ENCODE data around the gene LSM3.

The LSM3 gene

DNA sequence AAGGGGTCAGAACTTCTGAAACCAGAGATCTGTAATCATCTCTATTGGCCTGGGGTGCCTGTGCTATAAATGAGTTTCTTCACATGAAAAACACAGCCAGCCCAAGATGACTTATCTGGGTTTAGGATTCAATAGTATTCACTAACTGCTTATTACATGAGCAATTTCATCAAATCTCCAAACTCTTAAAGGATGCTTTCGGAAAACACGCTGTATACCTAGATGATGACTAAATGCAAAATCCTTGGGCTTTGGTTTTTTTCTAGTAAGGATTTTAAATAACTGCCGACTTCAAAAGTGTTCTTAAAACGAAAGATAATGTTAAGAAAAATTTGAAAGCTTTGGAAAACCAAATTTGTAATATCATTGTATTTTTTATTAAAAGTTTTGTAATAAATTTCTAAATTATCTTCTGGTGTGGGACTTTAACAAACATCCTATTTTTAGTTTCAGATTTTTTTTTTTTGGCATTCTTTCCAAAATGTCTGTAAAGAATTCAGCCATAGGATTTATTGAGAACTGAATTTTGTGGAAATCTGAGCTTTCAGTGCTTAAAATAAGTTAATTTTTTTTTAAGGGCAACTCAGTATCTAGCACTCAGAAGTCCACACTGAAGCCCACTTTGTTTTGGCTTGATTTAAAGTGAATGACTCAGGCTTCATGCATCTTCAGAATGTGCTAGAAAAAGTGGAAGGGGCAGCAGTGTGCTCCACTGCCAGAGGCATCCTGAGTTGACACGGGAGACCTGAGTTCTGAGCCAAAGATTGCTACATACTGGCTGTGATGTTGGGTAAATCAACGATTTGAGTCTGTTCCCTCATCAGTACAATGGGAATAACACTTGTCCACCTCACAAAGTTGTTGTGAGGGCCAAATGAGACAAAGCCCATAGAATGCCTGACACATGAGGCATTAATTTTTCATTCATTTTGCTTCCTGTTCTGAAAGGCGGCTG, 35.1 kb upstream of the LSM3 start:
- no peak for DNase-seq

DNA sequence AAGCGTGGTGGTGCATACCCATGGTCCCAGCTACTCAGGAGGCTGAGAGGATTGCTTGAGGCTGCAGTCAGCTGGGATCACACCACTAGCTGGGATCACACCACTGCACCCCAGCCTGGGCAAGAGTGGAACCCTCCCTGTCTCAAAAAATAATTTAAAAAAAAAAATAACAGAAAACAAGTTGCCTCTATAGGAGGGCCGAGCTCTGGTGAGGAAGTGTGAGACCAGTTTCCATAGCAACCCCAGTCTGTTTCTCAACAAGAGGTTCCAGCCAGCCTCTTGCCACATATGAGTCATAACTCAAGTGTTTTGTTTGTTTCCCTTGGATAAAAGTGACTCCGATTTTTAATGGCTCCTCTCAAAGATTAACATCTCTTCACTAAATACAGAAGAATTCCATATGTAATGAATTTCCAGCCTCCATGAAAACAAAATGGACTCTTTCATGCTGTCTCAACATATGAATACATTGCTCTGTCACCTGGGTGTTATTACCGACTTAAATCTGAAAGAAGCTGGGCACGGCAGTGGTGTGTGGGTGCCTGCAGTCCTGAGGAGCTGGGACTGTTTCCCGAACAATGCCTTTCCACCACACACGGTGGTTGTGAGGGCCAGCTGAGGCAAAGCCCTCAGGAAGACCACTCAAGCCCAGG, 34.1 kb upstream of the LSM3 start:
- peak; percentile 81 for DNase-seq

DNA sequence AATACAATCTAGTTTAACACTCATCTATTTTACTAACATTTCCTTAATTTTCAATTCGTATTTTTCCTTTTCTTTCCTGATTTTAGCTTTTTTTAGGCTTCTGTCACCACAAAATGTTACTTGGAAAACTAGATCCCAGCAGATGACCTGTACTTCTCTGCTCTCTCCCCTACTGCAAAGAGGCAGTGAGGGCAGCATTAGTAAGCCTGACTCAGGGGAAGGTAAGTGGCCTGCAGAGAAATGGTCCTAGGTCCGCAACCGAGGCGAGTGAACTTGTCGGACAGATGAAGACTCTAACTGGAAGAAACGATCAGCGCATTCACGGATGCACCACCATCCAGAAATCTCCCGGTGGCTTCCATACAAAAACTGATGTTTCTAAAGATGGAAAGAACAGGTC, 33.4 kb upstream of the LSM3 start:
- DNase-seq = no peak

DNA sequence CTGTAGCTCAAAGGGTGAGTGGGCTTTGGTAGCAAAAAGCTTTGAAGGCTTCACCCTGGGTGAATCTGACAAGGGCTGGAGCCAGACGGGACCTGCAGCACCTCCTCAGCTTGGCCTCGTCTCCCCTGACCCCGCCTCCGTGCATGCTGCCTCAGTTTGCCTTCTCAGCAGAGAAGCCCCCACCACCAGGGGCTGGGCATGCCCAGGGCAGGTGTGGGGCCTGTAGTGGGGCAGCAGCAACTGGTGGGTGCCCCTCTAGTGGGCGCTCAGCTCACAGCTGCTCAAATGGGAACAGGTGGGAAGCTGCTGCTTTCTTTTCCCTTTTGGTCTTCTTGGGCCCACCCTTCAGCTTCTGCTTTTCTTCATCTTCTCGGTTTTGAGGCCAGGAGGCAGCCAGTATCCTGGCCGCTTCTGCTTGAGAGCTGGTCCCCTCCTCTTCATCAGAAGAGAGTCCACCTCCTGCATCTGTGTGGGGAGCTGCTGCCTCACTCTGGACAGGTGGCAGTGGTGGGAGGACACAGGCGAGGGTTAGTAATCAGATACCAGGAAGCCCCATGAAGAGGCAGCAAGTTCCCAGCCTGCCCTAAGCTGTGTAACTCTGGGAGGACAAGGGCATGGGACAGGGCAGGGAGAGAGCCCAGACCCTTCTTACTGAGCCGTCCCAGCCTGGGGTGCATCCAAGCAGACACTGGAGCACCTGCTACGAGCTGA, 32.8 kb upstream of the LSM3 start:
- DNase-seq = no peak

DNA sequence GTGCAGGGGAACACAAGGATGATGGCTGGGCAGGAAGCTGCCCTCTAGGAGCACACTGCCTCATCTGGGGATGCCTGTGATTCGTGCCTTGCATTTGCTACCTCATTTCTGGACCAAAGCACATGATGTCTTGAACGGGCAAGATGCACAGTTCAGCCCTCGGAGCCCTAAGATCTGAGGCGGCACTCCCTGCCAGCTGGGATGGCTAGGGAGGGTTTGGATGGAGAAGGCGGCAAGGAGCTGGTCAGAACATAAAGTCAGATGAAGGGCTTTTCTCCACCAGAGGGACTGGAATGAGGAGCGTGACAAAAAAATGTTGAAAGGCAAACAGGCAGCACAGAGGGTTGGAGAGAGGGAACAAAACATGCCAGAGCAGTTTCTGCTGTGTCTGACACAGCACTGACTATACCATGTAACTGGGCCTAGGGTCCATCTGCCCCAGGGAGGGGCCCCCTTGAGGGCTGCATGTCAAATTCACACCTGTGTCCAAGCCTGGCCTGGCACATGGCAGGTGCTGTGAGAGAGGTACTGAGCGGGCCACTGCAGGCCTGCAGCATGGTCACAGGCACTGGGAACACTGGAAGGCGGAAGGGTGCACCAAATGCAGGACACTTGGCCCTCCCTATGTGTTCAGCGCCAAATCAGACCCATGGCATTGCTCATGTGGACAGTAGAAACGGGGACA, 32.1 kb upstream of the LSM3 start:
- no peak for DNase-seq

DNA sequence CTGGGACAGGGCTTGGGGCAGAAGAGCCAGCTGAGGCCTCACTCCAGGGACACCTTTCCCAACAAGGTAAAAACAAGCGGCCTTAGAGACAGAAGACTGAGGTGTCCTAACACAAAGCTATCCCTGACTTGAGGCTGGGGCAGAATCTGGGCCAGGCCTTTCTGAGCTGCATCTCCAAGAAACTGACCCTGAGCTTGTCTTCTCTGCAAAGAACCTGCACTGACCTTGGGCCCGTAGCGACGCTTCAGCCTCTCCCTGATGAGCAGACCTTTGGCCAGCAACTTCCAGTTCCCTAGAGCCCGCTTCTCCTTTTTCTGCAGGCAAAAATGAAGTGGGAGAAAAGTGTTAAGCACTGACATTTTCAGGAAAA, 31.6 kb upstream of the LSM3 start:
- DNase-seq = no peak

DNA sequence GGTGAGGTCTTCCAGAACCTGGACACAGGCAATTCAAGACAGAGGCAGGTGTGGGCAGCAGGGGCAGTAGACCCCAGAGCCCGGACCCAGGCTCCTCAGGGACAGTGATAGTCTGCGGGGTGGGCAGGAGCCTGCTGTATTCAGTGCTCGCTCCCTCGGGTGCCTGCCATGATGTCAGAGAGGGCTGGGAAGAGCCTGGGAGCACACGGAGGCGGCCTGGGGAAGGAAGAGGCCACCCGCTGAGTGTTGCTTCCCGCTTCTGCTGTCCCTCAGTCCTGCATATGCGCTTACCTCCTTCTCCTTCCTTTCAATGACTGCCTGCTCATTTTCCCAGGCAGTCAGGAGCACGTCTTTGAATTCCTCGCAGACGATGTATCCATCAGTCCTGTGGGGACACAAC, 31.0 kb upstream of the LSM3 start:
- no peak for DNase-seq

DNA sequence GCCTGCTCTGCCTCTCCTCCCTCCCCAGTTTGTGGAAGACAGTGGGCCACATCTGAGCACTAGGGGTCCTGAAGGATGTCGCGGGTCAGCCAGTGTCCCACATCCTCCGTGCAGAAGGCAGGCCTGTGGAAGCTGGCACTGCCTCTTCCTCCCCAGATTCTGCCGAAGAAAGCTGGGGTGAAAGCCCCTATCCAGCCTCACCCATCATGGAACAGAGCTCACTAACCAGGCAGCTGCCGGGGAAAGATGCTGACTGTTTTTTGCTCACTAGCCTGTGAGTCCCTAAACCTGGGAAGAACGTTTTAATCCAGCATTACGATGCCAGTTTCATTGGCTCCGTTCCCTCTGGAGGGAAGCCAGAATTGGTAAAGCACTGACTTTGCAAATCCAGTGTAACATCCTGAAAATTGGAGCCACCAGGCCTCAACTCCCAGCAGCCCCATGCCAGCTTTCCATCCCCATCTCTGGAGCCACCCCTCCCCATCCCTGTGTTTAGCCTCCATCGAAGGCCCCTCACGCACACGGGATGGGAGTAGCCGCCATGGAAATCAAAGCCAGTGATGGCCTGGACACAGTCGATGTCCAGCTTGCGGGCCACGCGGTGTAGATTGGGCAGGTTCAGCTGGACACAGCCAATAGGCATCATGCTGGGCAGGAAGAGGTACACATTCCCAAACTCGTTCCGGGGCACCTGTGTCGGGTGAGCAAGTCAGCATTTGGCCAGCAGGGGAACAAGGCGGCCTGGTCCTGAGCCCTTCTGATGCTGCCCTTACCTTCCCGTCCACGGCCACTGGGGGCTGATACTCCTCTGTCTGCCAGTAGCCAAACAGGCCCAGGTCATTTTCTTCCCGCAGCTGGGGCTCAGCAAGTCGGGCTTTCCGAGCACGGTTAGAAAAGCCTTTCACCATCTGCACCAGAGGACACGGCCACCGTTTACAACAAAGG, 30.3 kb upstream of the LSM3 start:
- DNase-seq = no peak

DNA sequence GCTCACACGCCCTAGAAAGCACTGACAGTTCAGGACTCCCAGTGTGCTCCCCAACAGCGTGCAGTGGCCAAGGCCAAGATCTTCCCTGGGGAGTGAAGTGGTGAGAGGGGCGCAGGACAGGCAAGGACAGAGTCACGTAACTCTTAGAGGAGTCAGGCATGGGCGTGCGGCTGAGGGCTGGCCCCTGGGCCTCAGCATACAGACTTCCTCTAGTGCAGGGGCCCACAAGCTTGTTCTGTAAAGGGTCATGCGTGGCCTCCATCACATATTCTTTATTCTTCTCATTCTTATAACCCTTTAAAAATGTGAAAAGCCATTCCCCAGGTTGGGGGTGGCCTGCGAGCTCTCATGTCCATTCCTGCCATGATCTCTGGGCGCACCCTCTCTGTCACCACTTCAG, 28.5 kb upstream of the LSM3 start:
- no peak for DNase-seq

DNA sequence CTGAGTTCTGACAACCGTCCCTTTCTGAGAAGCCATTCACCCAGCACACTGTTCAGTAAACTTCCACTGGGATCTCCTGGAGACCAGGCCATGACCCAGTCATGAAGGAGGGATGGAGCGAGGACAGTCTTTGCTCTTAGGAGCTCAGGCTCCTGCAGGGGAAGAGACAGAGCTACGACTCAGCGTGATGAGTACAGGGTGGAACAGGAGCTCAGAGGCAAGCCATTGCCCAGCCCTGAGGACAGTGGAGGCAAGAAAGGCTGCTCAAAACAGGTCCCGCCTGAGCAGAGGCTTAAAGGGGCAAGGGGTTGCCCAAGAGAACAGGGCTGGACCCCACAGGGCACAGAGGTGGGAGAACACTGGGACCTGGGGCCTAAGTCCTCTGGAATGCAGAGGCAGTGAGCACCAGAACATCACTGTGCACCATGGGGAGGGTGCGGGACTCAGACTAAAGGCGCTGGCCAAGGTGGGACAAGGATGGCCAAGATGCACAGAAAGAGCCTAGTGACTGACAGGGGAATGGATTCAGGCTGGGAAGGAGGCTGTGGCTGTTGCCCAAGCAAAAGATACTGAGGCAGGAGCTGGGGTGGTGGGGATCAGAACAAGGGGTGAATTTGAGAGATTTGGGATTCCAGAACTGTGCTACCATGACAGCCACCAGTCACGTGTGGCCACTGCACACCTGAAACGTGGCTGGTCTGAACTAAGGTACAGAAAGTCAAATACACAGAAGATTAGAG, 28.0 kb upstream of the LSM3 start:
- no peak for DNase-seq

DNA sequence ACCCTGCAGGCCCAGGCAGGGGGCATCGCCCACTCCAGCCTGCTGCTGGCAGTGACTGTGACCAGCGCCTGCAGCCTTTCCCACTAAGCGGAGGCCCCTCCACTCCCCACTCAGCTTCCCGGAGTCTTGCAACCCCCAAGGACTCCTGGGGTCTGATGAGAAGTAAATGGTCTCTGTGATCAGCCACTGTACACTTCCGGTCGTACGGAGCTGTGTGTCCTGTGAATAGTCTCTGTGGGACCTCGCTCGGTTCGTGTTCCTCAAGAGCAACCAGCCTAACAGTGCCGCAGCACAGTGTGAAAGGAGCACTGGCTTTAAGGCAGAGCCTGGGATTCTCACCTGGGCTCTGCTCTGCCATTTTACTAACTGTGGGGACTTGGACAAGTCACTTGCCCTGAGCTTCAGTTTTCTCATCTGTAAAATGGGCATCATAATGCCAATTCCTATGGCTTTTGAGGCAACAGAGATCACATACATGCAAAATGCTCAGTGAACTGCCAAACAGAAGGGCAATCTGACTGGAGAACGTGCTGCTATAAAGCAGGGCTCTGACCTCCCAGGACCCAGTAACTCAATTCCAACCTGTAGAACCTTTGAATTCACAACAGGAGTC, 27.0 kb upstream of the LSM3 start:
- DNase-seq = no peak

DNA sequence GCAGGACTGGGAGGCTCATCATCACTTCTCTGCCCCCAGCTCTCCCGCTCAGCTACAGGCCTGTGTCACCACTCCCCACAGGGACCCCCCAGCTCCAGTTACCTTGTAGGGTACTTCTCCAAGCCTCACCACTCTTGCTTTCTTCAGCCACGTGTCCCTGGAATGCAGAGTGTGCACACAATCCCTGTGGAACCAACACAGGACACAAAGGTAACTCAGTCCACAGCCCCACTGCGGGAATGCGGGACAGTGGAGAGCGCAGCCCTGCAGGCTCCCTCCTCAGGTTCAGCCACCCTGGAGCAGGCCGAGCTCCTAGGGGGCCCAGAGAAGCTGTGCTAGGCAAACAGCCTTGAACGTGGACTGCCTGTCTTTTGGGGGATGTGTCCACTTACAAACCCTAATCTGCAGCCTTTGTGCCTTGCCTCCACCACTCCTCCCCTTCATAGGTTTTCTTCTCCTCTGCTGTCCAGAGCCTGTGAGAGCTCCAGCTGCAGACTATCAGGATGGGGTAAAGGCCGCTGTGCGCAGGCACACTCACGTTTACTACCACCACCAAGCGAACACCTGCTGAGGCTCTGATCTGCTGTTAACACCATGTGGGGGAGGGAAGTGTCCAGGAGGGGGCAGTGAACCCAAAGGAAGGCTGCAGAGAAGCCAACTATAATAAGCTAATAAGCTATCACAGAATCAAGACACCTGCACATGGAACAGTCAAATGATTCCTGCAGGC, 26.2 kb upstream of the LSM3 start:
- no peak for DNase-seq

DNA sequence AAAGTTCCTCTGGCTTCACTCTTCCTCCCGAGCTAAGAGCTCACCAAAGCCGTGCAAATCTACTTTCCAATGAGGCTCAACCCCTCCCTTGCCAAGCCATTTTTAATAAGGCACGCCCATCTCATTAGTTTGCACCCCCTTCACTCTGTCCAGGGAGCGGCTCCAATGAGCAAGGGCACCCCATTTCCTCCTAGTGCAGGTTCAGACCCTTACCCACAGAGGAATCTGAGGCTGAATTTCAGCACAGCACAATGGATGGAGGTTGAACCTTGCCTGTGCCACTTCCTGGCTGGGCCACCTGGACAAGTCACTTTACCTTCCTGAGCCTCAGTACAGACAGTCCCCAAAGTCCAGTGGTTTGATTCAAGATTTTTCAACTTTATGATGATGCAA, 25.7 kb upstream of the LSM3 start:
- DNase-seq = no peak

DNA sequence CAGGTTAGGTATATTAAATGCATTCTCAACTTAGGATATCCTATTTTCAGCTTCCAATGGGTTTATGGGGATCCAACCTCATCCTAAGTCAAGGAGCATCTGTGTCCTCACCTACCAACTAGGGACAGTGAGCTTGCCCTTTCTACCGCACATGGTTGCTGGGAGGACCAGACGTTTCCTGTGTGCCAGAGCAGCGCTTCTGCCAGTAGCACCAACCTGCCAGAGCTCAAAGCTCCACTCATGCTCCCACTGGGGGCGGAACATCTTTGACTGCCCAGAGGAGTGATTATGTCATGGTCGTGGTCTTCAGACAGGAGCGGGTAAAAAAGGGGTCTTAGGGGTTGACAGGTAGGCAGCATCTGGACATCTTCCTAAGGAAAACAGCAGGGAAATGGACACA, 25.0 kb upstream of the LSM3 start:
- no peak for DNase-seq

DNA sequence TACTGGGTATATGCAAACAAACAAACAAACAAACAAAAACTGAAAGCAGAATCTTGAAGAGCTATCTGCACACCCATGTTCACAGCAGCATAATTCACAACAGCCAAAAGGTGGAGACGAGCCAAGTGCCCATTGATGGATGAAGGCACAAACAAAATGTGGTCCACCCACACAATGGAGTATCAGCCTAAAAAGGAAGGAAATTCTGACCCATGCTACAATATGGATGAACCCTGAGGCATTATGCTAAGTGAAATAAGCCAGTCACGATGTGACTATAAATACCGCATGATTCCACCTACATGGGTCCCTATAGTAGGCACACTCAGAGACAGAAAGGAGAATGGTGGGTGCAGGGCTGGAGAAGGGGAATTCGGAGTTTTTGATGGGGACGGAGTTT, 24.3 kb upstream of the LSM3 start:
- DNase-seq = no peak

DNA sequence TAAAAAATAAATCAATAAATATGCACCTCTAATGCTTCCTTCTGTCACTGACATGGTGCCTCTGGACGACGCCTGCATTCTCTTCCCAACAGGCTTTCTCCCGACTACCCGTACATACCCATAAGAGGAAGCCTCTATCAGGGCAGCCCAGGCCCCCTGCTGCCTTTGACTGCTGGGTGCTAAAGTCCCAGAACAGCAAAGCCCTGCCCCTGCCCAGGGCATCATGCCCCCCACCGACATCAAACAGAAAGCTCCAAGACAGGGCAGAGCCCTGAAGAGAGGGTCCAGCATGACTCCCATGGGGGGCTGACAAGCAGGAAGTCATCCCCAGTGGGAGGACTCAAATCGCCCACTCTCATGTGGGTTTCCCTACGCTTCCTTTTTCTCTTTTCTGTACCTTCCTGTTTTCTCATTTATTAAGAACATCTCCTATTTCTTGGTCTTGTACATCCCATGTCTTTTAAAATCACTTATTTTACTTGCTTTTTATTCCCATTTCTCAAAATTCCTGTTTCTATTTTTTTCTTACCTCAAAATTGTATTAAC, 23.6 kb upstream of the LSM3 start:
- no peak for DNase-seq

DNA sequence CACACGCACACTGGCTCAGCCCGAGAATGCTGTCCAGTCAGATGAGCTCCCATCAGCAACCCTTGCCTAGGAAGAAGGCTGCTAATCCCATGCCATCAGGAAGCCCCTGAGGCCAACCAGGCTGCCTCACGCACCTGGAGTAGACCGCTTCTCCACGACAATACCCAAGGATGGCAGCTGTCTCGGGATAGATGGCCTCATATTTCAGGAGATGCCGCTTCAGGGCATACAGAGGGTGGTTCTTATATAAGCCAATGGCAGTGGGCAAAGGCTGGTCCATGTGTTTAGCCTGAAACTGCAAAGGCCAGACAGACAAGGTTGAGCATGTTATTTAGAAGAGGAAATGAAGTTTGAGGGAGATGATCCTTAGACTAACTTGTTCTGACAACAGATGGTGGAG, 22.4 kb upstream of the LSM3 start:
- DNase-seq = no peak

DNA sequence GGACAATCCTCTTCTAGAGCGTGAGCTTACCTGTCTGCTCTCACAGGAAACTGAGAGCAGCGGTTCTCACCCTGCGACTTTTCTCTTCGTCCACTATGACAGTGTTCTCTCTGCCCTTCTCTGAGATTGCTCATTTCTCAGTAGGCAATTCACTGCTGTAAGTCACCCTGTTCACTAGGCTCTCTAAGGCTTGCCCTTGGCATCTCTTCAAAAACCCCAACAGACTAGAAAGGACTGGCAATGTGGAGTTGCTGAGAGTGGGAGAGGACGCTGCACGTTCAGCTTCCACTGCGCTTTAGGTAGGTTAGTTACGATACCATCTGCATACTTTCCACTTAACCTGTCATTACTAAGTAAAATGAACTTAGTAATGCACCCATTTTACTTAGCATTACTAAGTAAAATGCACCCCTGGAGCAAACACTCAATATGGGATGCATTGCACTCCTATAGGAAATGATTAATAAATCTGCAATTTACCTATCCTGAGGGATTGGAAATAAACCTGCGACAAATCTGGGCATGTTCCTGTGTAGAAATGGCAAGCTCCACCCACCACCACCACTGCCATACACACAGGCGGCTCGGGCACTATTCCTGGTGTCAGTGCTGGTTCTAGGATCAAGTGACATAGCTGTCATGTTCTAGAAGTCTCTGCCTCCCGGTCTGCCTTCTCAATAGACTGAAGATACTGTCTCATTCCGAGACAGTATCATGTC, 21.6 kb upstream of the LSM3 start:
- no peak for DNase-seq

DNA sequence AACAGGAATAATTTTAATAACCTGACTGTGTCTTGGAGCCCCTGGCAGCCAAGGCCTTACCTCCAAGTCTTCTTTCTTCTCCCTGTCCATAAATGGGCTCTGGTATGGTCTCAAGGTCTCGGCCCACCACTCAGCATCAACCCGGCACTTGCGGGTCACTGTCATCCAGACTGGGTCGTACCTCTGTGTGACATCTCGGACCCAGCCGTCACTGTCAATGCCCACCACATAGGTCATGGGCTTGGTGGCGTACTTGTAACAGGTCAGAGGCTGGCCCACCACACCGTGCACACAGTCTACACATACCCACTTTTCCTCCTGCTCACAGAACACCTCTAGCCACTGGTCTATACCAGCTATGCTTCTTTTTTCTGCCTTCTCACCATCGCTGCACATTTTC, 20.7 kb upstream of the LSM3 start:
- DNase-seq = no peak

Measured in left hindlimb (tissue), 1 donor.